GM12874 (cell line): ENCODE results near the gene CD177.

ENCODE experiments used
- TF ChIP-seq, protein P1 (sequence below): IDR thresholded peaks from 2 replicates; pipeline ENCODE4 v1.5.1; 2011; ENCODE audit warnings: low read depth, mild to moderate bottlenecking, control low read depth, low read length, moderate library complexity; ENCODE audit not compliant: insufficient read depth

Gene CD177

DNA sequence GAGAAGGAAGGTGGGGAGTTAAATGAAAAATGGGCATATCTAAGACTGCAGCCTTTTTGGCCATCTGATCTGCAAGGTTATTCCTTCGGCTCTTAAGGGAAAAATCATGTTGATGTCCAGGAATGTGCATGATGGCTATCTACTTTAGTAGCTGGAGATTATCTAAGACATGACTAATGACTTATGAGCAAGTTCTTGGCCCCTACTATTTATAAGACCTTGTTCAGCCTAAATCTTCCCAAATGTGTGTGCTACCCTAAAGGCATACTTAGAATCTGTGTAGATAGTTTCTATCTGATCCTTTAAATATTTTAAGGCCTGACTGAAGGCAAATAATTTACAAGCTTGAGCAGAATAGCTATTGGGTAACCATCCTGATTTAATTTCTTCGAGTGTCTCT lies 41.8 kb upstream of the CD177 start:
- TF ChIP-seq, protein P1, sequence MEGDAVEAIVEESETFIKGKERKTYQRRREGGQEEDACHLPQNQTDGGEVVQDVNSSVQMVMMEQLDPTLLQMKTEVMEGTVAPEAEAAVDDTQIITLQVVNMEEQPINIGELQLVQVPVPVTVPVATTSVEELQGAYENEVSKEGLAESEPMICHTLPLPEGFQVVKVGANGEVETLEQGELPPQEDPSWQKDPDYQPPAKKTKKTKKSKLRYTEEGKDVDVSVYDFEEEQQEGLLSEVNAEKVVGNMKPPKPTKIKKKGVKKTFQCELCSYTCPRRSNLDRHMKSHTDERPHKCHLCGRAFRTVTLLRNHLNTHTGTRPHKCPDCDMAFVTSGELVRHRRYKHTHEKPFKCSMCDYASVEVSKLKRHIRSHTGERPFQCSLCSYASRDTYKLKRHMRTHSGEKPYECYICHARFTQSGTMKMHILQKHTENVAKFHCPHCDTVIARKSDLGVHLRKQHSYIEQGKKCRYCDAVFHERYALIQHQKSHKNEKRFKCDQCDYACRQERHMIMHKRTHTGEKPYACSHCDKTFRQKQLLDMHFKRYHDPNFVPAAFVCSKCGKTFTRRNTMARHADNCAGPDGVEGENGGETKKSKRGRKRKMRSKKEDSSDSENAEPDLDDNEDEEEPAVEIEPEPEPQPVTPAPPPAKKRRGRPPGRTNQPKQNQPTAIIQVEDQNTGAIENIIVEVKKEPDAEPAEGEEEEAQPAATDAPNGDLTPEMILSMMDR: no peak

DNA sequence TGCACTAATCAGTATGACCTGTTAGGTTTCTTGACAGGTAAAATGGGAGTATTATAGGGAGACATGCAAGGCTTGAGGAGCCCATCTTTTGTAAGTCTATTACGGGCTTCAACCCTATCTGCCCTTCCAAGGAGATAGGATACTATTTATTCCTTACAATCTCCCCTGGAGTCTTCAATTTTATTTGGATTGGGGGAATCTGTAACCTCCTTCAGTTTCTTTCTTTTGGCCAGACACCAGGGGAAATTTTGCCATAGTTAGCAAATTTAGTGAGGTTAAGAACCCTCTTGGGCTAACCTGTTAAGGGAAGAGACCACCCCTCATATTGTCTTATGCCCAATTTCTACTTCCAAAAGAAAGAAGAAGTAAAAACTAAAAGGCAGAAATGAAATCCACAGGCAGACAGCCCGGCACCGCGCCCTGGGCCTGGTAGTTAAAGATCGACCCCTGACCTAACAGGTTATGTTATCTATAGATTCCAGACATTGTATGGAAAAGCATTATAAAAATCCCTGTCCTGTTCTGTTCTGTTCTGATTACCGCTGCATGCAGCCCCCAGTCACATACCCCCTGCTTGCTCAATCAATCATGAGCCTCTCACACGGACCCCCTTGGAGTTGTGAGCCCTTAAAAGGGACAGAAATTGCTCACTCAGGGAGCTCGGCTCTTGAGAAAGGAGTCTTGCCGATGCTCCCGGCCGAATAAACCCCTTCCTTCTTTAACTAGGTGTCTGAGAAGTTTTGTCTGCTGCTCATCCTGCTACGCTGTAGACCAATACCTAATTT lies 39.6 kb upstream of the CD177 start:
- TF ChIP-seq, protein P1: no peak

DNA sequence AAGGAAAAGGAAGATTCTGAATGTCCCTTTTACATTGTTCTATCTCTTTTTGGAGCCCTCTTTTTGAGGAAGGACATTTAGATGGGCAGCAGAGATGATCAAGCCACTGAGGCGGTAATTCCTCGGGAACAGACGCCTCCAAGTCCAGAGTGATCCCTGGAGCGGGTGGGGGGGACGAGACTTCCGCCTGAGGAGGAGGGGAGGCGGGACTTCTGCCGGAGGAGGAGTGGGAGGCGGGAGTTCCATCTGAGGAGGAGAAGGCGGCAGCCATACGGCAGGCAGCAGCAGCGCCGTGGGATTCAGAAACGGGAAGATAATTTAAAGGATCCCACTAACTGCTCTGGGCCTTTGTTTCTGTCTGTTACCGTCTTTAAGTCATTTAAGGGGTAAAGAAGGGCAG lies 37.6 kb upstream of the CD177 start:
- TF ChIP-seq, protein P1: no peak

DNA sequence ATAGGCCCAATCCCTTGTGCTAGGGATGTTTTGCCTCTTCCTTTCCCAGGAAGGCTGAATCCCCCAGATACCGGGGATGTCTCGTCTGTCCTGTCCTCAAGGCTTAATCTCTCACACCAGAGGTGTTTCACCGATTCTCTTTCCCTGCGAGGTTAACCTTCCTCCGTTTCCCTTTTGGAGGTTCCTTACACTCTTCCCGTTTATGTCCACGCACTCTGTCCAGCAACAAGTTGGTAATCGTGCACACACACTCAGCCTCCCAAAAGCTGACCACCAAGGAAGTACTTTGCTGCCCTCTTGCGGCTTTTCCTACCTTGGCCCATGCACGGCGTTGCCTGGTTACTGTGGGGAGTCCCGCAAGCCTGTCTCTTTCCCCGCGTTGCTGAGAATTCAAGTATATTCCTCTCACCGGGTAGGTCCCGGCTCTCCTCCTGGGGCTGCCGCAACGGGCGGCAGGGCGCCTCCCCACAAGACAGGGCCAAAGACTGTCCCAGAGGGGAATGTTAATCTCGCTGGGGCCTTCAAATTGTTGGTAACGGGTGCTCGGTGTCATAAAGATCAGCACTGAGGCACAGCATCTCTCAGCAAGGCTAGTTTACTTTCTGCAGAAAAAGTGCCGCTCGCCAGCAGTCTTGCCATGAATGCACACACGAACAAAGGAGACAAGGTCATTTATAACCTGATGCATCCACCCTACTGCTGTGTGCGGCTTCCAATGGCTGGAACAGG lies 36.7 kb upstream of the CD177 start:
- TF ChIP-seq, protein P1: no peak

DNA sequence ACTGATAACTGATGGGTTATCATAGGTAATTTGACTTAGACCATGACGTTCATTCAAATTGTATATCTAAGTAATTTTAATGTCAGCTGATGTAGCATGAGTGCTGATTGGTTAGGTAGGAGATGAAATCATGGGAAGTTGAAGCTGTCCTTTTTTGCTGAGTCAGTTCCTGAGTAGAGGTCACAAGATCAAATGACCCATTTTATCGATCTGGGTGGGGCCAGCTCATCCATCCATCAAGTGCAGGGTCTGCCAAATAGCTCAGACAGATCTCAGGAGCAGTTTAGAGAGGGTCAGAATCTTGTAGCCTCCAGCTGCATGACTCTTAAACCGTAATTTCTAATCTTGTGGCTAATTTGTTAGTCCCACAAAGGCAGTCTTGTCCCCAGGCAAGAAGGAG lies 35.3 kb upstream of the CD177 start:
- TF ChIP-seq, protein P1: no peak

DNA sequence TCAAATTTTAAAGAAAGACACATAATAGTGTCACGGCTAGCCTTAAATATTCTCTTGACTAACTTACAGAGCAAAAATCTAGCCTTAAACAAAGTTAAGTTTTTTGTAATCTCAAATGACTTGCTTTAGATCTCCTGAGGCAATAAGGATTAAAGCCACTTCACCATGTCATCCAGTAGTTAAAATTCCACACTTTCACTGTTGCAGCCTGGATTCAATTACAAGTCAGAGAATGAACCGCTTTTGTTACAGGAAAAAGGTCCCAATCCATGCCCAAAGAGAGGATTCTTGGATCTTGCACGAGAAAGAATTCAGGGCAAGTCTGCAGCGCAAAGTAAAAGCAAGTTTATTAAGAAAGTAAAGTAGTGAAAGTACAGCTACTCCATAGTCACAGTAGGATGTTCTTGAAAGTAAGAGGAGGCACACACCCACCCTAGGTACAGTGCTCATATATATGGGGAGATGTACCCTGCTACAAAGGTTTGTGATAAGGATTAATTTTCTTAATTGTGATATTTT lies 34.6 kb upstream of the CD177 start:
- TF ChIP-seq, protein P1: no peak

DNA sequence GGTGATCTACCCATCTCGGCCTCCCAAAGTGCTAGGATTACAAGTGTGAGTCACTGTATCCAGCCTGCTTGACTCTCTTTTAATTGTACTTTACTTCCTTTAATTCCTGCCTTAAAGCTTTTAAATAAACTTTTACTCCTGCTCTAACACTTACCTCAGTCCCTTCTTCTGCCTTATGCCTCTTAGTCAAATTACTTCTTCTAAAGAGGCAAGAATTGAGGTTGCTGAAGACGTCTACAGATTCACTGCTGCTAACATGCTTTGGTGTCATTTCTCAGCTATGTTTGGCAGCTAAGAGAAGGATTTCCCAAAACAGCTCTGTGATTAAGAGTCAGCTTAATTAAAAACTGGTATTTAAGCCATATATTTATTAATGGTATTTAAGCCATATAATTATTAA lies 32.9 kb upstream of the CD177 start:
- TF ChIP-seq, protein P1: no peak
